ENCODE measurements around the gene HIRA.

The HIRA gene

GRCh38 chr22:19457828-19458428 is 26.4 kb upstream of the HIRA start:
- H3K27ac ChIP-seq (ENCODE audit: low read depth, low read length): no peak overlapping the region

GRCh38 chr22:19456541-19456940 is 25.0 kb upstream of the HIRA start:
- no peak overlapping the region for H3K4me2 ChIP-seq (ENCODE audit: low read length)
- H3K79me2 ChIP-seq (ENCODE audit: control insufficient read depth, low read length): no peaks in the 10 kb centered on the region
- no peaks in the 10 kb centered on the region for H3K27me3 ChIP-seq (ENCODE audit: control insufficient read depth, low read length)
- no peak for TF ChIP-seq CTCF (IDR thresholded peaks at IDR 0.05; ENCODE audit: low read depth, low read length, poor library complexity, severe bottlenecking)
- TF ChIP-seq EZH2phosphoT487 (IDR thresholded peaks at IDR 0.05; ENCODE audit: borderline replicate concordance, low read length): no peak
- H3K36me3 ChIP-seq (ENCODE audit: control insufficient read depth, low read length): peaks cover 81% of the 10 kb centered on the region
- H4K20me1 ChIP-seq (ENCODE audit: control insufficient read depth, insufficient read depth, low read depth, low read length): no peaks in the 10 kb centered on the region
- H3K9me2 ChIP-seq (replicated peaks; ENCODE audit: control insufficient read depth, low read length): no peaks in the 10 kb centered on the region
- no peak overlapping the region for H3K4me3 ChIP-seq (ENCODE audit: low read length)
- H3K27ac ChIP-seq (ENCODE audit: low read depth, low read length): no peak overlapping the region
- H3K4me1 ChIP-seq (ENCODE audit: control insufficient read depth, low read length): no peaks in the 10 kb centered on the region
- H3K9me3 ChIP-seq (ENCODE audit: control insufficient read depth, insufficient read depth, low read length): no peaks in the 10 kb centered on the region
- H3F3A ChIP-seq (ENCODE audit: control insufficient read depth, insufficient read depth): no peaks in the 10 kb centered on the region

More at GRCh38 chr22:19457828-19458428, 26.4 kb upstream of the HIRA start:
- Histone ChIP-seq H3K9me3 (ENCODE audit: control insufficient read depth, insufficient read depth, low read length) (no peaks in the 10 kb centered on the region), H3F3A (ENCODE audit: control insufficient read depth, insufficient read depth) (no peaks in the 10 kb centered on the region), H3K27me3 (ENCODE audit: control insufficient read depth, low read length) (no peaks in the 10 kb centered on the region), H4K20me1 (ENCODE audit: control insufficient read depth, insufficient read depth, low read depth, low read length) (no peaks in the 10 kb centered on the region), H3K36me3 (ENCODE audit: control insufficient read depth, low read length) (peaks cover 76% of the 10 kb centered on the region), H3K9me2 (replicated peaks; ENCODE audit: control insufficient read depth, low read length) (no peaks in the 10 kb centered on the region), H3K4me1 (ENCODE audit: control insufficient read depth, low read length) (no peaks in the 10 kb centered on the region), H3K79me2 (ENCODE audit: control insufficient read depth, low read length) (no peaks in the 10 kb centered on the region), H3K4me2 (ENCODE audit: low read length) (no peak overlapping the region), H3K4me3 (ENCODE audit: low read length) (no peak overlapping the region)
- TF ChIP-seq CTCF (IDR thresholded peaks at IDR 0.05; ENCODE audit: low read depth, low read length, poor library complexity, severe bottlenecking): no peak
- no peak for TF ChIP-seq EZH2phosphoT487 (IDR thresholded peaks at IDR 0.05; ENCODE audit: borderline replicate concordance, low read length)

- Histone ChIP-seq H3K4me2 (ENCODE audit: low read length) (no peak overlapping the region), H3K4me3 (ENCODE audit: low read length) (no peak overlapping the region), H3K9me2 (replicated peaks; ENCODE audit: control insufficient read depth, low read length) (no peaks in the 10 kb centered on the region), H3K36me3 (ENCODE audit: control insufficient read depth, low read length) (peaks cover 82% of the 10 kb centered on the region), H3F3A (ENCODE audit: control insufficient read depth, insufficient read depth) (peaks cover 3% of the 10 kb centered on the region; the same call in 1 of the 2 replicates), H3K27ac (ENCODE audit: low read depth, low read length) (no peak overlapping the region), H3K27me3 (ENCODE audit: control insufficient read depth, low read length) (no peaks in the 10 kb centered on the region), H3K4me1 (ENCODE audit: control insufficient read depth, low read length) (no peaks in the 10 kb centered on the region), H3K79me2 (ENCODE audit: control insufficient read depth, low read length) (no peaks in the 10 kb centered on the region), H3K9me3 (ENCODE audit: control insufficient read depth, insufficient read depth, low read length) (no peaks in the 10 kb centered on the region), H4K20me1 (ENCODE audit: control insufficient read depth, insufficient read depth, low read depth, low read length) (no peaks in the 10 kb centered on the region)
- no peak for TF ChIP-seq CTCF (IDR thresholded peaks at IDR 0.05; ENCODE audit: low read depth, low read length, poor library complexity, severe bottlenecking)
- TF ChIP-seq EZH2phosphoT487 (IDR thresholded peaks at IDR 0.05; ENCODE audit: borderline replicate concordance, low read length): no peak
These were observed 24.2 kb upstream of the HIRA start for GRCh38 chr22:19455585-19456370.

Data from DOHH2 (cell line).